ENCODE results near the gene ARHGAP6.
"Not testable (repeated sequence)": the region's sequence is repeated elsewhere in the genome, so short reads cannot be mapped to it uniquely, and the experiment has no call there.

ARHGAP6 gene

GRCh38 chrX:11272290-11272689 lies 393.4 kb downstream of the ARHGAP6 start:
- DNase-seq = no peak

- DNase-seq = no peak
These were observed 395.7 kb downstream of the ARHGAP6 start for GRCh38 chrX:11269996-11270395.

- no peak for DNase-seq
These were observed 396.7 kb downstream of the ARHGAP6 start for GRCh38 chrX:11269006-11269405.

- DNase-seq = no peak
These were observed 398.3 kb downstream of the ARHGAP6 start for GRCh38 chrX:11267425-11267824.

- no peak for DNase-seq
These were observed 399.1 kb downstream of the ARHGAP6 start for GRCh38 chrX:11266573-11267003.

GRCh38 chrX:11265352-11265751 lies 400.4 kb downstream of the ARHGAP6 start:
- no peak for DNase-seq

GRCh38 chrX:11264925-11265324 lies 400.8 kb downstream of the ARHGAP6 start:
- DNase-seq = no peak

- no peak for DNase-seq
These were observed 404.5 kb downstream of the ARHGAP6 start for GRCh38 chrX:11261260-11261659.

GRCh38 chrX:11259437-11259836 lies 406.3 kb downstream of the ARHGAP6 start:
- DNase-seq = no peak

GRCh38 chrX:11257711-11258110 lies 408.0 kb downstream of the ARHGAP6 start:
- no peak for DNase-seq

GRCh38 chrX:11257290-11257689 lies 408.4 kb downstream of the ARHGAP6 start:
- DNase-seq = no peak

- DNase-seq = no peak
These were observed 411.2 kb downstream of the ARHGAP6 start for GRCh38 chrX:11254417-11255109.

GRCh38 chrX:11244636-11245035 lies 421.1 kb downstream of the ARHGAP6 start:
- DNase-seq = no peak

GRCh38 chrX:11242704-11243103 lies 423.0 kb downstream of the ARHGAP6 start:
- no peak for DNase-seq

GRCh38 chrX:11241720-11242119 lies 424.0 kb downstream of the ARHGAP6 start:
- DNase-seq = no peak

GRCh38 chrX:11239230-11239629 lies 426.5 kb downstream of the ARHGAP6 start:
- DNase-seq = no peak

GRCh38 chrX:11235377-11235776 lies 430.3 kb downstream of the ARHGAP6 start:
- not testable (repeated sequence) for DNase-seq

GRCh38 chrX:11215191-11215921 lies 450.4 kb downstream of the ARHGAP6 start:
- DNase-seq = no peak

GRCh38 chrX:11214346-11215190 lies 451.2 kb downstream of the ARHGAP6 start:
- DNase-seq = no peak

- no peak for DNase-seq
These were observed 453.0 kb downstream of the ARHGAP6 start for GRCh38 chrX:11212741-11213140.

GRCh38 chrX:11210415-11210801 lies 455.3 kb downstream of the ARHGAP6 start:
- DNase-seq = no peak

- DNase-seq = no peak
These were observed 455.8 kb downstream of the ARHGAP6 start for GRCh38 chrX:11209798-11210414.

GRCh38 chrX:11206716-11207115 lies 459.0 kb downstream of the ARHGAP6 start:
- no peak for DNase-seq

All from activated T-cell treated with anti-CD3 and anti-CD28 coated beads for 4 hours (primary cell).